Nephron progenitor cell (in vitro differentiated cells): Measurements from ENCODE around the gene TNIP2.
A peak's percentile ranks its signal among the peaks of the same experiment; 100 is the strongest.

Experiments used
- DNase-seq: peaks from one replicate; pipeline ENCODE4 v3.0.0; 2021
- H3K27ac Mint-ChIP-seq: 2 replicates; pipeline ENCODE4 v1.8.0; 2021; ENCODE audit warnings: mild to moderate bottlenecking, moderate library complexity, mixed read lengths
- H3K27me3 Mint-ChIP-seq: 2 replicates; pipeline ENCODE4 v1.8.0; 2021; ENCODE audit warnings: mild to moderate bottlenecking, low read depth, mixed read lengths; ENCODE audit not compliant: poor library complexity
- H3K36me3 Mint-ChIP-seq: 2 replicates; pipeline ENCODE4 v1.8.0; 2021; ENCODE audit warnings: low read depth, mixed read lengths
- H3K4me1 Mint-ChIP-seq: 2 replicates; pipeline ENCODE4 v1.8.0; 2021; ENCODE audit warnings: mixed read lengths
- H3K4me3 Mint-ChIP-seq: 2 replicates; pipeline ENCODE4 v1.8.0; 2021; ENCODE audit warnings: mild to moderate bottlenecking, moderate library complexity, mixed read lengths
- H3K9me3 Mint-ChIP-seq: 2 replicates; pipeline ENCODE4 v1.8.0; 2021; ENCODE audit warnings: mild to moderate bottlenecking, moderate library complexity, mixed read lengths
- TF ChIP-seq, protein P1 (sequence below): fragments of 200-600 bp; sonication (generic); IDR thresholded peaks from 2 replicates; pipeline ENCODE4 v1.5.0; 2021; ENCODE audit warnings: antibody characterized with exemption

Gene TNIP2

DNA sequence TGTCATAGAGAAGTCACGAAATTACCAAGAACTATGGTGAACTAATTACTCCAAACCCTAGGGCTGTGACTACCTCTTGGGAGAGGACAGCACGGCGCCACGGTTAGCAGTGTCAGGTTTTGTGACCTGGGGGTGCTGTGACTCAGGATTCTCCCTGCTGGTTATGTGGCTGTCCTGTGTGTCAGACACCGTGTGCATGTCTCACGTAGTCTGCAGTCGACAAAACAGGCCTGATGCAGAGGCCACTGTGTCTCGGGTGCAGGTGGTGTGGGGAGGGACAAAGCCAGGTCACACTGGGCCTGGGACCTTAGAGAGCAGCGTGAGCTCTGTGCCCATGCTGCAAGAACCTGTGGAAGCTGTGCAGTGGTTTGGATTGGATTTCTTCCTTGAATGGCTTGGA, 34.1 kb downstream of the TNIP2 start:
- Mint-ChIP-seq H3K4me3 (no peak overlapping the region), H3K36me3 (peaks cover 59% of the 10 kb centered on the region), H3K27me3 (no peaks in the 10 kb centered on the region), H3K4me1 (peaks cover 1% of the 10 kb centered on the region), H3K27ac (peak overlapping the region; percentile 20), H3K9me3 (no peaks in the 10 kb centered on the region)
- TF ChIP-seq, protein P1, sequence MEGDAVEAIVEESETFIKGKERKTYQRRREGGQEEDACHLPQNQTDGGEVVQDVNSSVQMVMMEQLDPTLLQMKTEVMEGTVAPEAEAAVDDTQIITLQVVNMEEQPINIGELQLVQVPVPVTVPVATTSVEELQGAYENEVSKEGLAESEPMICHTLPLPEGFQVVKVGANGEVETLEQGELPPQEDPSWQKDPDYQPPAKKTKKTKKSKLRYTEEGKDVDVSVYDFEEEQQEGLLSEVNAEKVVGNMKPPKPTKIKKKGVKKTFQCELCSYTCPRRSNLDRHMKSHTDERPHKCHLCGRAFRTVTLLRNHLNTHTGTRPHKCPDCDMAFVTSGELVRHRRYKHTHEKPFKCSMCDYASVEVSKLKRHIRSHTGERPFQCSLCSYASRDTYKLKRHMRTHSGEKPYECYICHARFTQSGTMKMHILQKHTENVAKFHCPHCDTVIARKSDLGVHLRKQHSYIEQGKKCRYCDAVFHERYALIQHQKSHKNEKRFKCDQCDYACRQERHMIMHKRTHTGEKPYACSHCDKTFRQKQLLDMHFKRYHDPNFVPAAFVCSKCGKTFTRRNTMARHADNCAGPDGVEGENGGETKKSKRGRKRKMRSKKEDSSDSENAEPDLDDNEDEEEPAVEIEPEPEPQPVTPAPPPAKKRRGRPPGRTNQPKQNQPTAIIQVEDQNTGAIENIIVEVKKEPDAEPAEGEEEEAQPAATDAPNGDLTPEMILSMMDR = no peak
- no peak for DNase-seq

DNA sequence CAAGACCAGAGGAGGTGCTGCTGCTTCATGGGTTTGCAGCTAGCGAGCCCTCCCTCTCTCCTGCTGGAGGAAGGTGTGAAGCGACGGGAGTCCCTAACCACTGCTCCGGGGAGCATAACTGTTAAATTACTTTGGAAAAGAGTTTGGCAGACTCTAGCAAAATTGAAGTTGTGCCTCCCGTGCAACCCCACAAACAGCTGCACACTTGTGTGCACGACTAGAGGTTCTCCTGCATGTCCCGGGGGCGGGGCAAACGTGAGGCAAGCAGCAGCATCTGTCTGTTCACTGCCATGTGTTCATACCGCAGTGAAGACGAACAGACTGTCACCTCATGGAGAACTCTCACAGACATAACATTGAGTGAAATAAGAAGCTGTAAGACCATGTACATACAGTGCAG, 34.5 kb downstream of the TNIP2 start:
- no peaks in the 10 kb centered on the region for H3K4me1 Mint-ChIP-seq
- H3K36me3 Mint-ChIP-seq = peaks cover 59% of the 10 kb centered on the region
- no peak overlapping the region for H3K4me3 Mint-ChIP-seq
- TF ChIP-seq, protein P1 = no peak
- no peak overlapping the region for H3K27ac Mint-ChIP-seq
- no peaks in the 10 kb centered on the region for H3K27me3 Mint-ChIP-seq
- no peak for DNase-seq
- H3K9me3 Mint-ChIP-seq = no peaks in the 10 kb centered on the region

DNA sequence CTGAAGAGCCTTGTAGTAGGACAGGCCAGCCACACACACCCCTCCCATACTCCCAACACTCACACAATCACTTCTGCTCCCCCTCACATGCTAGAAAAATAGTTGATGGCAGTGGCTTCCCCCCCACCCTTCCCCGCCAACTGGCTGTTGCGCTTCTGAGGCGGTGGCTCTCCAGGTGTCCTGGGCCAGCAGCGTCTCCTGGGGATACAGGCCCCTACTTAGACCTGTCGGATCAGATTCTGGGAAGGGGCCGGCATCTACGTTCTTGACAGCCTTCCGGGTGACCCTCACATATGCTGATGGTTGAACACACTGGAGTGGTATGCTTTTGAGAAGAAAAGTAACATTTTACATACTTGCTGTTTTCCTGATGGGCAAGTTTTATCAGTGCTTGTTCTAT, 39.9 kb downstream of the TNIP2 start:
- no peaks in the 10 kb centered on the region for H3K27me3 Mint-ChIP-seq
- no peak overlapping the region for H3K27ac Mint-ChIP-seq
- H3K4me3 Mint-ChIP-seq = no peak overlapping the region
- TF ChIP-seq, protein P1 = no peak
- H3K9me3 Mint-ChIP-seq = peaks cover 3% of the 10 kb centered on the region
- peaks cover 73% of the 10 kb centered on the region for H3K36me3 Mint-ChIP-seq
- DNase-seq = no peak
- no peaks in the 10 kb centered on the region for H3K4me1 Mint-ChIP-seq

DNA sequence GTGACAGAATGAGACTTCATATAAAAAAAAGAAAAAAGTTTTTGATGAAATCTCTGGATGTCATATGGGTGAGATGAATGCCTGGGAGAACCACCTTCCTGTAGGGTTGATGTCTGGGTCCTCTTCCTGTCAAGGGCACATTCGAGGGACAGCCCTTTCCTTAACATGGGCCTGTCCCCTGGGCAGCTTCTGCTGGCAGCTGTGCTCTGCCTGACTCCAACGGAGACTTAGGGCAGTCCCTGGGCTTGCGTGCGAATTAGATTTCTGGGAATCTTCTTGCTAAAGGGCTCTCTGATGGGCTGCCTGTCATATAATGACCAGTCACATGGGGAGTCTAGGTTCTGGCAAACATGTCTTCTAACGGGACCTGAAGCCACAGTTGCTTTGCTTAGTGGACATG, 40.7 kb downstream of the TNIP2 start:
- no peak overlapping the region for H3K4me3 Mint-ChIP-seq
- TF ChIP-seq, protein P1 = no peak
- DNase-seq = no peak
- H3K4me1 Mint-ChIP-seq = no peaks in the 10 kb centered on the region
- no peaks in the 10 kb centered on the region for H3K27me3 Mint-ChIP-seq
- H3K9me3 Mint-ChIP-seq = peaks cover 3% of the 10 kb centered on the region
- H3K36me3 Mint-ChIP-seq = peaks cover 77% of the 10 kb centered on the region
- peak overlapping the region; percentile 90 for H3K27ac Mint-ChIP-seq

DNA sequence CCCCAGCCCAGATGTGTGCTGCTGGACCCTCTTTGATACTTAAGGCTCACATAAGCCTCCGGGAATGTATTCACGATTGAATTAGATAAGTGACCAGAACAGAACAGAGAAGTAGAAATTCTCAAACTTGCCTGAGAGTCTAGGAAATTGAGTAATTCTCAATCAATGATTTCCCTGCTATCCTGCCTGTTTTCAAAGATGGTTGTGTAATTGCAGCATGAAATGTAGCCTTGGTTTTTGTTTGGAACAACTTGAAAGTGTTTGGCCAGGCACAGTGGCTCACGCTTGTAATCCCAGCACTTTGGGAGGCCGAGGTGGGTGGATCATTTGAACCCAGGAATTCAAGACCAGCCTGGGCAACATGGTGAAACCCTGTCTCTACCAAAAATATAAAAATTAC, 41.2 kb downstream of the TNIP2 start:
- no peak overlapping the region for H3K4me3 Mint-ChIP-seq
- no peaks in the 10 kb centered on the region for H3K4me1 Mint-ChIP-seq
- no peak overlapping the region for H3K27ac Mint-ChIP-seq
- H3K9me3 Mint-ChIP-seq = peaks cover 3% of the 10 kb centered on the region
- no peak for DNase-seq
- TF ChIP-seq, protein P1 = no peak
- H3K36me3 Mint-ChIP-seq = peaks cover 75% of the 10 kb centered on the region
- no peaks in the 10 kb centered on the region for H3K27me3 Mint-ChIP-seq

DNA sequence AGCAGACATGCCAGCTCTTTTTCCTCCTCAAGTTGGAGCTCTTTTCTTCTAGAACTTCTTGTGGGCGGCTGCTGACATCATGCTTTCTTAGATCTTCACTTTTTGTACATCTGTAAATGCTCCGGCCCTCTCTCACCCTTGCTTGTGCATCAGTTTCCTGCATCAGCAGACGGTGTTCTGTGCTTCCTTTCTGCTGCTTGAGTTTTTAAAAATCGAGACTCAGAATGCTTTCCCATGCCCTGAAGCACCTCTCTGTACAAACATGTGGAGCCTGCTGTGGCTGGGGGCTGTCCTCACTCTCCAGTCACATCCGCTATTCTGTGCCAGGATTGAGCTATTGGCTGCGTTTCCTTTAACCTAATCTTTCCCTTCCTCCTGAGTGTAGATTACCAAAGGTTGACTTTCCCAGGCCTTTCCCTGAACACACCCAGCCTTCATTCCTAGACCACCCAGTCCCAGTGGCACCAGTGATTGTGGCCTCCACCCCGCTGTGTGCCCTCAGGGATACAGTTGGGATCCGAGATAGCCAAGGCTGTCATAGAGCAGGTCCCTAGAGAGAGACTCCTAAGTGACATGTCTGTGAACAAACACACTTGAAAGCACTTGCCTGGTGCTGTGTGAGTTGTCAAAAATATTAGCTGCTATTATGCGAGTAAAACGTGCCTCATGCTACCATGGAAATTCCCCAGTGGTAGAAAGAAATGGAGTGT, 41.9 kb downstream of the TNIP2 start:
- no peak overlapping the region for H3K4me3 Mint-ChIP-seq
- TF ChIP-seq, protein P1 = no peak
- DNase-seq = no peak
- H3K4me1 Mint-ChIP-seq = no peaks in the 10 kb centered on the region
- H3K36me3 Mint-ChIP-seq = peaks cover 75% of the 10 kb centered on the region
- no peaks in the 10 kb centered on the region for H3K27me3 Mint-ChIP-seq
- H3K9me3 Mint-ChIP-seq = peaks cover 3% of the 10 kb centered on the region
- peak overlapping the region; percentile 95 for H3K27ac Mint-ChIP-seq
